MM.1S (cell line): Measurements from ENCODE around the gene RUNX1.

Experiments
- CTCF ChIP-seq: fragments of 300-600 bp; sonication (generic); IDR thresholded peaks from 2 replicates; pipeline ENCODE4 v1.5.1; 2016; ENCODE audit warnings: antibody characterized with exemption, low read length, mixed read lengths
- EZH2 ChIP-seq: fragments of 300-600 bp; sonication (generic); optimal IDR thresholded peaks from 2 replicates; pipeline ENCODE3; 2017; ENCODE audit warnings: low read depth, mild to moderate bottlenecking, antibody characterized with exemption, low read length, mixed read lengths

- TF ChIP-seq CTCF (no peak), EZH2 (no peak)
Measured at GRCh38 chr21:34906401-34906800, 142.7 kb downstream of the RUNX1 start.
